ENCODE measurements around the gene RHBDL1. TPM values are rescaled to one million over a fixed set of nuclear protein-coding genes. Genes with fewer than 3 reads are reported as not detected.

RHBDL1 gene
- total and polyA plus RNA-seq, 4 donors: 0.35 to 0.84 (median 0.70) TPM

- TF ChIP-seq REST (IDR thresholded peaks at IDR 0.05): no peak
- TF ChIP-seq ZBTB33 (IDR thresholded peaks at IDR 0.05): no peak
- no peak for TF ChIP-seq EGR1 (IDR thresholded peaks at IDR 0.05; ENCODE audit: low read depth in 2 of 2)
- TF ChIP-seq FOXA2 (IDR thresholded peaks at IDR 0.05): no peak
- no peak for TF ChIP-seq YY1 (IDR thresholded peaks at IDR 0.05)
- no peak for TF ChIP-seq HNF4A (conservative IDR thresholded peaks at IDR 0.05)
These were observed 35.6 kb downstream of the RHBDL1 start (continued) for GRCh38 chr16:711084-711483.

GRCh38 chr16:711548-712320 is 36.3 kb downstream of the RHBDL1 start:
- H3K4me3 ChIP-seq (ENCODE audit: low read depth in 1 of 3, low read length in 3 of 3): no peak overlapping the region
- peaks cover 0 to 1% (median 0%) of the 10 kb centered on the region in 4 donors for H3K36me3 ChIP-seq (ENCODE audit: control insufficient read depth in 4 of 4, insufficient read depth in 3 of 4, low read depth in 1 of 4, low read length in 3 of 4)
- peaks cover 3 to 15% (median 4%) of the 10 kb centered on the region in 4 donors for H3K27me3 ChIP-seq (ENCODE audit: control insufficient read depth in 4 of 4, insufficient read depth in 4 of 4, low read length in 3 of 4)
- no peak overlapping the region for H3K27ac ChIP-seq (ENCODE audit: low read depth in 1 of 2, low read length in 2 of 2)
- no peak overlapping the region for H3K9ac ChIP-seq (ENCODE audit: low read depth in 1 of 2, low read length in 2 of 2)
- no peak for TF ChIP-seq HNF4A (conservative IDR thresholded peaks at IDR 0.05)
- no peak for TF ChIP-seq MAX (IDR thresholded peaks at IDR 0.05)
- TF ChIP-seq EGR1 (IDR thresholded peaks at IDR 0.05; ENCODE audit: low read depth in 2 of 2): no peak
- TF ChIP-seq CTCF (IDR thresholded peaks at IDR 0.05; ENCODE audit: low read depth, low read length, missing input control): peak; percentile 88
- peak; percentile 82 to 91 for TF ChIP-seq RAD21 (IDR thresholded peaks at IDR 0.05)
- no peak for TF ChIP-seq ATF3 (IDR thresholded peaks at IDR 0.05)
- no peak for TF ChIP-seq SP1 (IDR thresholded peaks at IDR 0.05)
- TF ChIP-seq FOXA2 (IDR thresholded peaks at IDR 0.05): no peak
- TF ChIP-seq JUND (IDR thresholded peaks at IDR 0.05): no peak
- WGBS: 12% methylated on average over 25 of the region's 25 CpGs
- peak; percentile 87 for DNase-seq (ENCODE audit: low spot score)
- H3K4me1 ChIP-seq (ENCODE audit: control insufficient read depth in 4 of 4, insufficient read depth in 4 of 4, low read length in 3 of 4): peaks cover 15 to 25% (median 18%) of the 10 kb centered on the region in 4 donors
- H3K9me3 ChIP-seq (ENCODE audit: control insufficient read depth in 4 of 4, low read length in 3 of 4): no peaks in the 10 kb centered on the region

Data from liver (tissue), 9 donors.